IMR-90 (cell line): ENCODE data around the gene NBPF14.
"Not testable (repeated sequence)": the region's sequence is repeated elsewhere in the genome, so short reads cannot be mapped to it uniquely, and the experiment has no call there.

Experiments
- CEBPB ChIP-seq: IDR thresholded peaks from 2 replicates; pipeline ENCODE4 v1.6.1; 2012; ENCODE audit warnings: low read depth, low read length, improper control_type of control experiment
- CTCF ChIP-seq: conservative IDR thresholded peaks from 2 replicates; pipeline ENCODE4 v1.5.1; 2012; ENCODE audit warnings: mild to moderate bottlenecking, low read depth, low read length, improper control_type of control experiment
- MAZ ChIP-seq: IDR thresholded peaks from 2 replicates; pipeline ENCODE4 v1.6.1; 2012; ENCODE audit warnings: low read depth, mild to moderate bottlenecking, low read length, improper control_type of control experiment, moderate library complexity, borderline replicate concordance
- POLR2A ChIP-seq: IDR thresholded peaks from 2 replicates; pipeline ENCODE4 v1.6.1; 2012; ENCODE audit warnings: mild to moderate bottlenecking, low read depth, low read length
- RAD21 ChIP-seq: IDR thresholded peaks from 2 replicates; pipeline ENCODE4 v1.6.1; 2012; ENCODE audit warnings: low read length, improper control_type of control experiment
- RFX5 ChIP-seq: IDR thresholded peaks from 2 replicates; pipeline ENCODE4 v1.8.0; 2012; ENCODE audit warnings: low read depth, mild to moderate bottlenecking, low read length, moderate library complexity
- SMC3 ChIP-seq: fragments of 150-350 bp; IDR thresholded peaks from 2 replicates; pipeline ENCODE4 v1.6.1; 2016; ENCODE audit warnings: low read depth, mild to moderate bottlenecking, antibody characterized with exemption, low read length, moderate library complexity
- TF ChIP-seq, protein P1 (sequence below): fragments of 150-350 bp; IDR thresholded peaks from 2 replicates; pipeline ENCODE4 v1.6.1; 2017; ENCODE audit warnings: mild to moderate bottlenecking, antibody characterized with exemption, low read length, low read depth

- not testable (repeated sequence) for TF ChIP-seq CEBPB, RAD21, CTCF, POLR2A, SMC3, MAZ, RFX5
- TF ChIP-seq, protein P1, sequence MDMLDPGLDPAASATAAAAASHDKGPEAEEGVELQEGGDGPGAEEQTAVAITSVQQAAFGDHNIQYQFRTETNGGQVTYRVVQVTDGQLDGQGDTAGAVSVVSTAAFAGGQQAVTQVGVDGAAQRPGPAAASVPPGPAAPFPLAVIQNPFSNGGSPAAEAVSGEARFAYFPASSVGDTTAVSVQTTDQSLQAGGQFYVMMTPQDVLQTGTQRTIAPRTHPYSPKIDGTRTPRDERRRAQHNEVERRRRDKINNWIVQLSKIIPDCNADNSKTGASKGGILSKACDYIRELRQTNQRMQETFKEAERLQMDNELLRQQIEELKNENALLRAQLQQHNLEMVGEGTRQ, result not testable (repeated sequence)
Measured at GRCh38 chr1:148591098-148591497, 4.7 kb downstream of the NBPF14 start.
